Measurements from ENCODE around the gene GRAMD4. TPM values are rescaled to one million over a fixed set of nuclear protein-coding genes. Genes with fewer than 3 reads are reported as not detected.

GRAMD4 gene
- total RNA-seq, 1 donor from 2014 or later: 87.1 TPM

DNA sequence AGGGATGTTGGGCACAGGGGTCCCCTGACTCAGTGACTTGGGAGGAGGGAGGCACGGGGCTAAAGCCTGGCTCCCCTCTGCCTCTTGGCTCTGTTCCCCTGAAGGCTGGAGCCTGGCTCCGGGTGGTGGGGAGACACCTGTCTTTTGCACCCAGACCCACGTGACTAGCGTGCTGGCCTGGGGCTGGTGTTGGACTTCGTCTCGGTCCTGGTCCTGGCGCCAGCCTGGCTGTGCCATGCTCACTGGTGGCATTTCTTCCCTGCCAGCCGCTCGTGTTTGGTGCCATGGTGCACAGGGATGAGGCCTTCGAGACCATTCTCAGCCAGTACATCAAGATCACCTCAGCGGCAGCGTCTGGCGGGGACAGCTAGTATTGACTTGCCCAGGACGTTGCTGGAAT, 56.7 kb downstream of the GRAMD4 start:
- no peak for DNase-seq (ENCODE audit: low spot score)
- H3K27me3 Mint-ChIP-seq (ENCODE audit: insufficient read depth): no peaks in the 10 kb centered on the region
- H3K4me1 Mint-ChIP-seq (ENCODE audit: low read depth): peaks cover 34% of the 10 kb centered on the region
- H3K9me3 Mint-ChIP-seq: no peaks in the 10 kb centered on the region
- intact Hi-C loops (cut with micrococcal nuclease): no loop called here
- peaks cover 11% of the 10 kb centered on the region for H3K36me3 Mint-ChIP-seq (ENCODE audit: low read depth)
- peak overlapping the region; percentile 15 for H3K4me3 Mint-ChIP-seq
- H3K27ac Mint-ChIP-seq: peak overlapping the region; percentile 34

DNA sequence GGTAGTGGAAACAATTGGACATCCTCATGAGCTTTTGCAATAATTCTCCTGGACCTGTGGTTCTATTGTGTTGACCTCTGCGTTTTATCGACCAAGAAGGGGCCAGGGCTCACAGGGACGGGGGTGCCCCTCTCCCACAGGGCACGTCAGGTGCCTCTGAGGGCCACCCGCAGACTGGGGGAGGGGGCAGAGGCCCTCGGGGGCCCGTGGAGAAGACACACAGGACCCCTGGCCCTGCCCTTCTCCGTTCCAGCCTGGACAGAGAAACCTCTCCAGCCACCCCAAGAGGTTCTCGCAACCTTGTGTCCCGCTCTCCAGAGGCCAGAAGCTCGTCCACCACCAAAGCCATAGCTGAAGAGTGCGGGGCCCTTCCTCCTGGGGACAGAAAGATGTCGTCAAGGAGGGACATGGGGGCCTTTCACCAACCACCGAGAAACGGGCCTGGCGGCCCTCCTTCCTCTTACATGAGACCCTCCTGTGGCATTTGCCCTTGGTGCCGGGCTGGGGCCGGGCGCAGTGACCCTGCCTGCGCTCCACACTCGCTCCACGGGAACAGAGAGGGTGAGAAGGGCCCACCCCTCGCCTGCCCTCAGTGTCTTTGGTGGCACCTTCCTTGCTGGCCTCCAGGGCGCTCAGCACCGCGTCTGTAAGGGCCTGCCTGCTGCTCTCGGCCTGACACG, 57.3 kb downstream of the GRAMD4 start:
- Mint-ChIP-seq H3K27ac (peak overlapping the region; percentile 61), H3K36me3 (ENCODE audit: low read depth) (peaks cover 10% of the 10 kb centered on the region), H3K4me1 (ENCODE audit: low read depth) (peaks cover 34% of the 10 kb centered on the region), H3K27me3 (ENCODE audit: insufficient read depth) (no peaks in the 10 kb centered on the region), H3K4me3 (peak overlapping the region; percentile 15), H3K9me3 (no peaks in the 10 kb centered on the region)
- DNase-seq (ENCODE audit: low spot score): no peak
- intact Hi-C loops (cut with micrococcal nuclease): no loop called here

DNA sequence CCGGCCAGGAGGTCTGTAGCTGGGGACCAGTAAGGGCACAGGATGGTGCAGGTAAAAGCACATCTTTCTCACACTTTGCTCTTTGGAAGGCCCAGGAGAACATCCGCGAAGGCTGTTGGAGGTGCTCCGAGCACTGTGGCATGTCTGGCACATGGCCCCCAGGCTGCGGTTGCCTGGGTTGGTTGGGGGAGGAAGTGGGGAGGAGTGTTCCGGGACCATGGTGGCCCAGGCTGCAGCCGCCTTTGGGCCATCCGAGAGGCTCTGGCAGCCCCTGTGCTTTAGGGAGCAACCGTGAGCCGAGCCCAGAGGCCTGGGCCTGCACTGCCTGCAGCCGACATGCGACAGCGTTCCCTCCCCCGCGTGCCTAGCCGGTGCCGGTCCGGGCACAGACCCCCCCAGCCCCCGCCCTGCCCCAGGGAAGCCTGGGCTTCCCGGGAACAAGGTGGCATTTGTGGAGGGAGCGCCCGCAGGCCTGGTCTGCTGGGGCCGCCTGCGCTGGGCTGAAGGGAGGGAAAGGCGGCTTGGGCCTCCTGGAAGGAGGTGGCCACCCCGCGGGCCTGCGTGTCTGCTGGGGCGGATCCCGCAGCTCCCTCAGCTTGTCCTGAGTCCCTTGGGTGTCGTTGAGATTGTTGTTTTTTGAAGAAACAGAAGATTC, 57.9 kb downstream of the GRAMD4 start:
- H3K27ac Mint-ChIP-seq: peak overlapping the region; percentile 23
- intact Hi-C loops (cut with micrococcal nuclease): no loop called here
- no peak overlapping the region for H3K4me3 Mint-ChIP-seq
- no peaks in the 10 kb centered on the region for H3K9me3 Mint-ChIP-seq
- no peak for DNase-seq (ENCODE audit: low spot score)
- H3K36me3 Mint-ChIP-seq (ENCODE audit: low read depth): peaks cover 10% of the 10 kb centered on the region
- no peaks in the 10 kb centered on the region for H3K27me3 Mint-ChIP-seq (ENCODE audit: insufficient read depth)
- H3K4me1 Mint-ChIP-seq (ENCODE audit: low read depth): peaks cover 27% of the 10 kb centered on the region

DNA sequence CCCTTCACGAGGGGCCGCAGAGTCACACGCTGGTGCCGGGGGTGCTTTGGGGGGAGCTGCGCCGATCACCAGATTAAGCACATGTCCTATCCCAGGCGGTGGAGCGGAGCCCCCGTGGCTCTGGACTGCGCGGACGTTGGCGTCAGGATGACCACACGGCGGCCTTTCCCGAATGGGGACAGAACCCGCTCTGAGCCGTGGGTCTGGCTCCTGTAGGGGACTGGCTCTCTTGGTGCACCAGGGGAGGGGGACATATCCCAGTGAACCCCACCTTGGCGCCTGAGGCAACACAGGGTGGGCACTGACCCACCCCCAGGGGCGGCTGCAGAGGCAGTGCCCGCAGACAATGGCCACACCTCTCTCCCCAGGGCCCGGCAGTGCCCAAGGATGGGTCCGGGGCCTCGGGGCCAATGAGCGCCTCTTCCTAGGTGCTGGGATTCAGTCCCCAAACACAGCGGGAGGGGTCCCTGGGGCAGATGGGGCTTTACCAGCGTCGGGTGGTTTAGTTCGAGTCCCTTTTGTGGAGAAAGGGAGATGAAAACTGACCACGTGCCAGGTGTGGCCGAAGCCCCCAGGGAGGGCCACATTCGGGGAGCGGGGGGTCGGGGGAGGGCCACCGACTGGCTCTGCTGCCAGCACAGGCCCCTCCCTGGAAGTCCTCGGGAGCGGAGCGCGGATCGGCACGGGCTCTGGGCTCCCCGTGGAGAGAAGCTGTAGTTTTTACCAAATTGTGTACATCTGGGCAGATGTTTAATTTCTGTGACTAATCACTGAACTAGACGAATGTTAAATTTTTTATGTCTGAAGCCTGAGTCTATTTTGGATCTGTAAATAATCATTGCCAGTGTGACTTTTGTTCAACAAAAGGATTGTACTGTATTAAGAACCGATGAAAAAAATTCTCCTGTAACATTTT, 58.9 kb downstream of the GRAMD4 start:
- DNase-seq (ENCODE audit: low spot score): no peak
- no peaks in the 10 kb centered on the region for H3K9me3 Mint-ChIP-seq
- no peak overlapping the region for H3K27ac Mint-ChIP-seq
- H3K4me3 Mint-ChIP-seq: no peak overlapping the region
- intact Hi-C loops (cut with micrococcal nuclease): no loop called here
- no peaks in the 10 kb centered on the region for H3K27me3 Mint-ChIP-seq (ENCODE audit: insufficient read depth)
- H3K36me3 Mint-ChIP-seq (ENCODE audit: low read depth): peaks cover 10% of the 10 kb centered on the region
- peaks cover 18% of the 10 kb centered on the region for H3K4me1 Mint-ChIP-seq (ENCODE audit: low read depth)

DNA sequence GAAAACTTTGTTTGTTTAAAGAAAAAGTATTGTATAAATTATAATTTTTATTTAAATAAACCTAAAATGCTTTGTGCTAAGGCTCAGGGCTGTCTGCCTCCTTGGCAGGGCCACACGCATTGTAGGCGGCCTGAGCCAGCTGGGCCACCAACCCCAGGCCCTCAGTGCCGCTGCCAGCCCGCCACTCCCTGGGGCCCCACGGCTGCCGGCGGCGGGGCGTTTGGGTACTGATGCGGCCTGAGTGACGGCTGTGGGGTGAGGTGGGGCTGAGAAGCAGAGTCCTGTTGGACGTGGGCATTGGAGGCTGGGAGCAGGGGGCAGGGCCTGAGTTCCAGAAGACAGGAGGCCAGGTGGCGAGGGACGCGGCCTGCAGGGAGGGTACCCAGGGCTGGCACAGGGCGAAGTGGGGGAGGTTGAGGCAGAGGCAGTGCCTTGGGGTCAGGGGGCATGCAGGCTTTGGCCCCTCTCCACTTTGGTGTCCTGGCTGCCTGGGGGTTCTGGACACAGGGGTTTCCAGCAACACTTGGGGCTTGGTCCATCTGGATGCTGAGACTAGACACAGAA, 59.6 kb downstream of the GRAMD4 start:
- no peak for DNase-seq (ENCODE audit: low spot score)
- Mint-ChIP-seq H3K27ac (no peak overlapping the region), H3K36me3 (ENCODE audit: low read depth) (peaks cover 5% of the 10 kb centered on the region), H3K4me1 (ENCODE audit: low read depth) (peaks cover 10% of the 10 kb centered on the region), H3K4me3 (no peak overlapping the region), H3K27me3 (ENCODE audit: insufficient read depth) (no peaks in the 10 kb centered on the region), H3K9me3 (no peaks in the 10 kb centered on the region)
- intact Hi-C loops (cut with micrococcal nuclease): no loop called here

DNA sequence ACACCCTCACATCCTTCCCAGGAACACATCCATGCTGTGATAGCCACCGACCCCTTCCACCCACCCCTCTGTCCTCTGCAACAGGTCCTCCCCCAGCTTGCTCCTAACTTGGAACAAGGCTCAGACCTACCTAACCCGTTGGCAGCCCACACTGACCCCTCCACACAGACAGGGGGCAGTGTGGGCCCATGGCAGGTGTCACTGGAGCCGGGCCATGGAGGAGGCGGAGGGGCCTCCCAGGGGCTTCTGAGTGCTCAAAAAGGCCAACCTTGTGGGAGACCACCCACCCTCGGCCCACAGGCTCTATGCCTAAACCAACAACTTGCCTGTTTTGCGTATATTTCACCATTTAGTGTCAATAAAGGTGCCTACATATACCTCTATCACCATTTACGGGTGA, 60.8 kb downstream of the GRAMD4 start:
- Mint-ChIP-seq H3K4me3 (no peak overlapping the region), H3K4me1 (ENCODE audit: low read depth) (peaks cover 5% of the 10 kb centered on the region), H3K27ac (no peak overlapping the region), H3K27me3 (ENCODE audit: insufficient read depth) (no peaks in the 10 kb centered on the region), H3K36me3 (ENCODE audit: low read depth) (peaks cover 10% of the 10 kb centered on the region), H3K9me3 (no peaks in the 10 kb centered on the region)
- DNase-seq (ENCODE audit: low spot score): no peak
- intact Hi-C loops (cut with micrococcal nuclease): no loop called here

DNA sequence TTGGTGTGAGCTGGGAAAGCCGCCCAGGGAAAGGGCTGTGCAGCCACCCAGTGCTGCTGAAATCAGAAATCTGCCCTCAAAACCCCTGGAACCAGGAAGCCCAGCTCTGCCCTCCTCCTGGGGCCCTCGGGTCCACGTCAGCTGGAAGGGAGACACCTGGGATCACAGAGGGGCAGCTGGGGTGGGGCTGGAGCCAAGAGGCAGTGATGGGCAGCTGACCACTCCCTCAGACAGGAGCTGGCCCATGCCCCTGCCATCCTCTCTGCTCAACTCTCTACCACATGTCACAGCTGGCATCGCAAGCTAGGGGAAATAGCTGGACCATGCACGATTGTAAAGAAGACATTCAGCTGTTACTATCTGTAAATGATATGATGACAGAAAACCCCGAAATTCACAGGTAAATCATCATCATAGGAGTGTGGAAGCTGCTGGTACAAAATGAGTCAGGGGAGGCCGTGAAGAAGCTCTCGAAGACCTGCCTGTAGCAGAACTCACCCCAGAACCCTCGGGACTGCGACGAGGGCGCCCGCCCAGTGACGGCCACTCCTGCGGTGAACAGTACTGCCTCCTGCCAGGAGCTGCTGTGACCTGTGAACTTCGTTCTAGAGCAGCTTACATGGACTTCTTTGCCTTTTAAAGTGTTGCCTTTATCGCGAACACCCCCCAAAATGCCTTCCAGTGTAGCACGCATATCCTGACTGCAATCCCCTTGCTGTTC, 62.0 kb downstream of the GRAMD4 start:
- no peak overlapping the region for H3K4me3 Mint-ChIP-seq
- H3K27ac Mint-ChIP-seq: no peak overlapping the region
- H3K9me3 Mint-ChIP-seq: no peaks in the 10 kb centered on the region
- no peak for DNase-seq (ENCODE audit: low spot score)
- H3K36me3 Mint-ChIP-seq (ENCODE audit: low read depth): peaks cover 14% of the 10 kb centered on the region
- intact Hi-C loops (cut with micrococcal nuclease): no loop called here
- peaks cover 10% of the 10 kb centered on the region for H3K4me1 Mint-ChIP-seq (ENCODE audit: low read depth)
- H3K27me3 Mint-ChIP-seq (ENCODE audit: insufficient read depth): no peaks in the 10 kb centered on the region

DNA sequence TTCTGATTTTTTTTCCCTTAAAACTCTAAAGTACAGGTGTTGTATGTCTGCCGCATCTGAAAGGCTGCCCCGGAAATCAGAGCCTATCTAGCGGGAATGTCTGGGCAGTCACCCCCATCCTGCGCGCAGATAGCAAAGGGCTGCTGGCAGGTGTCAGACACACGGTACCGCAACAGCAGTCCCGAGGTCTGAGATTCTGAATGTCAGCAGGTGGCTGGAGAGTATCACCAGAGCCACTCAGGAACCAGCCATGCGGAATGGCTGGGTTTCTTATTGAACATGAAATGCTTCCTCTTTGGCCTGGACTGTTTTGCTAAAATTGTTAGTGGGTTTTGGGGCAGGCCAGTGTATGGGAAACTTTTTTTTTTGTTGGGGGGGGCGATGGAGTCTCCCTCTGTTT, 64.5 kb downstream of the GRAMD4 start:
- peak overlapping the region; percentile 12 for H3K27ac Mint-ChIP-seq
- H3K4me3 Mint-ChIP-seq: no peak overlapping the region
- intact Hi-C loops (cut with micrococcal nuclease): no loop called here
- no peaks in the 10 kb centered on the region for H3K27me3 Mint-ChIP-seq (ENCODE audit: insufficient read depth)
- H3K4me1 Mint-ChIP-seq (ENCODE audit: low read depth): peaks cover 10% of the 10 kb centered on the region
- no peak for DNase-seq (ENCODE audit: low spot score)
- peaks cover 13% of the 10 kb centered on the region for H3K36me3 Mint-ChIP-seq (ENCODE audit: low read depth)
- H3K9me3 Mint-ChIP-seq: no peaks in the 10 kb centered on the region

DNA sequence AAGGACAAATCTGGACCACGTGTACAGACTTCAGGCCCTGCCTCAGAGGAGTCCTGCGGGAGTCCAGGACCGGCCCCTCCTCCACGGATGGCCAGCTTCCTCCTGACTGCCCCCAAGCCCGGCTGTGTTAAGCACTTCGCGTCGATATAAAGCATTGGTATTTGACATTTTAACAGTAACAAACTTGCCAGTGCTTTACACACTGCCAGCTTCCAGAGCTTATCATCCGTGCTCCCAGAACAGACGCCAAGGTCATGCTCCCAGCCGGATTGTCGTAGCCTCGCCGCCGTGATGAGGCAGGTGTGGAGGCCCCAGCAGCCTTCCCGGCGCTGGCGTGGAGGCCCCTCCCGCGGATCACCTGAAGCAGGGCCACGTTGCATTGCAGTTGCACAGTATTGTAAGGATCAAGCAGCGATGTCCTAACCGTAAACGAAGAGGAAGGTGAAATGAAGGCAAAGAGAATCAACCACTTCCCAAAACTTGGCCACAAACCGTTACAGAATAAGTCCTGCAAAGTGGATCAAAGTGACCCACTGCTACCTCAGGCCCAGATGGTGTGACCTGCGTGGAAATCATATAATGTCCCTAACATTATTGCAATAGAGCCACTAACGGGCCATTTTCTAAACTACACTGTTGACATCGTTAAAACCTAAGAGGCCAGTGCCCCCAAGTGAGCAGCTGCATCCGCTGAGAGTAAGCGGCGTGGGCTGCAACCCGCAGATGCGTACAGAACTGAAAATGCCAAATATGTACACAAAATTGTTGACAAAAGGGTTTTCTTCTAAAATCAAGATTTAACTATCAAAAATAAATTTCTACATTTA, 66.2 kb downstream of the GRAMD4 start:
- DNase-seq (ENCODE audit: low spot score): no peak
- H3K27me3 Mint-ChIP-seq (ENCODE audit: insufficient read depth): no peaks in the 10 kb centered on the region
- H3K9me3 Mint-ChIP-seq: no peaks in the 10 kb centered on the region
- H3K4me1 Mint-ChIP-seq (ENCODE audit: low read depth): peaks cover 10% of the 10 kb centered on the region
- peak overlapping the region; percentile 7 for H3K27ac Mint-ChIP-seq
- no peak overlapping the region for H3K4me3 Mint-ChIP-seq
- intact Hi-C loops (cut with micrococcal nuclease): no loop called here
- H3K36me3 Mint-ChIP-seq (ENCODE audit: low read depth): peaks cover 22% of the 10 kb centered on the region

DNA sequence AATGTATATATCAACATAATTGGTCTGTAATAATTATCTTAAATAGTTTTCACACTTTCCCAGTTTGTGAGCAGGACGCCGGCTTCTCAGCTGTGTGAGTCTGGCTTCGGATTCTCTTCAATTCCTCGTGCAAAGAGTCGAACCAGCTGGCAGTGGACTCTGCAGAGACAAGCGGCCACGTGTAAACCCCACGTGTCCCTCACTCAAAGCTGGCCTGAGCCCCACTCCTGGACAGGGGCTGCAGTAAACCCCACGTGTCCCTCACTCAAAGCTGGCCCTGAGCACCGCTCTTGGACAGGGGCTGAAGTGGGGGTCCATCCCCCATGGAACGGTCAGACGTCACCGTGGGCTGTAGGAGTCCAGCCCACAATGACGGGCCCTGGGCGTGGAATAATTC, 66.9 kb downstream of the GRAMD4 start:
- peaks cover 27% of the 10 kb centered on the region for H3K36me3 Mint-ChIP-seq (ENCODE audit: low read depth)
- H3K27me3 Mint-ChIP-seq (ENCODE audit: insufficient read depth): no peaks in the 10 kb centered on the region
- H3K27ac Mint-ChIP-seq: no peak overlapping the region
- no peak for DNase-seq (ENCODE audit: low spot score)
- H3K4me1 Mint-ChIP-seq (ENCODE audit: low read depth): peaks cover 10% of the 10 kb centered on the region
- H3K9me3 Mint-ChIP-seq: no peaks in the 10 kb centered on the region
- no peak overlapping the region for H3K4me3 Mint-ChIP-seq
- intact Hi-C loops (cut with micrococcal nuclease): no loop called here

DNA sequence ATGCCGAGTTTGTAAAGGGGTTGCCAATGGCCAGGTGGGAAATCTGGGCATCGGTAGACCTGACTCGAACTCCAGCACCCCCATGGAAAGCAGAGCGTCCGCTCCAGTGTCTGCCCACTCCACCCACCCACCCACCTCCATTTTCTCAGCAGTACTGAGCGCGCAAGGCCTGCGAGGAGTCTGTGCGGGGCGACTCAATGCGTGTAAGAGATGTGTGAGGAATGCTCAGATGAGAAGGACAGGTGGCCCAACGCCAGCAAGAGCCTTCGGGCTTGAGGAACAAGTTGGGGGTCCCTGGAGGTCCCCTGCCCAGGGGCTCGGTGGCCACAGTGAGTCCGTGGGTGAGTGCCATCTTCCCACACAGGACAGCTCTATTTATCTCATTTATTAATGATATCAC, 67.3 kb downstream of the GRAMD4 start:
- Mint-ChIP-seq H3K4me1 (ENCODE audit: low read depth) (peaks cover 10% of the 10 kb centered on the region), H3K36me3 (ENCODE audit: low read depth) (peaks cover 27% of the 10 kb centered on the region), H3K27ac (no peak overlapping the region), H3K9me3 (no peaks in the 10 kb centered on the region), H3K4me3 (no peak overlapping the region), H3K27me3 (ENCODE audit: insufficient read depth) (no peaks in the 10 kb centered on the region)
- intact Hi-C loops (cut with micrococcal nuclease): no loop called here
- no peak for DNase-seq (ENCODE audit: low spot score)

DNA sequence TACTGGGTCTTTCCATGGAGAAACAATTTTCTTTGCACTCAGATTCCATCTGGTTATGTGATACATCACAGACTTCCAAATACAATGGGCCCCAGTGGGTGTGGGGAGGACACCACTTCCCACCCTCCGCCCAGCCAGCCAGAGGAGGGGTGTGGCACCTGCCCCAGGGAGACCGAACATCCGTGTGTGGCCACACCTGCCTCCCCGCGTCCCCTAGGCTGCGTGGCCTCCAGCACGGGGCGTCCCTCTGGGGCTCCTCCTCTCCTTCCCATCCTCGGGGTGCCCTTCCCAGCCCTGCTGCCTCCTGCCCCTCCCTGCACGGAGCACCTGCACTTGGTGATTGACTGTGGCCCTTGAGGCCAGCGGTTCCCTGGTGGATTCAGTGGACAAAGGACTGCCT, 68.8 kb downstream of the GRAMD4 start:
- Mint-ChIP-seq H3K4me3 (no peak overlapping the region), H3K27me3 (ENCODE audit: insufficient read depth) (no peaks in the 10 kb centered on the region), H3K36me3 (ENCODE audit: low read depth) (peaks cover 29% of the 10 kb centered on the region), H3K27ac (no peak overlapping the region), H3K4me1 (ENCODE audit: low read depth) (peaks cover 10% of the 10 kb centered on the region), H3K9me3 (no peaks in the 10 kb centered on the region)
- intact Hi-C loops (cut with micrococcal nuclease): no loop called here
- no peak for DNase-seq (ENCODE audit: low spot score)
